CD4-positive, alpha-beta T cell treated with Interleukin-4 for 1 hour (primary cell): ENCODE results near the gene TRAPPC11.

ENCODE experiments used
- DNase-seq, 2 donors: peaks; one replicate each; pipeline ENCODE4 v3.0.0-alpha.2; 2020 to 2022

The TRAPPC11 gene

DNA sequence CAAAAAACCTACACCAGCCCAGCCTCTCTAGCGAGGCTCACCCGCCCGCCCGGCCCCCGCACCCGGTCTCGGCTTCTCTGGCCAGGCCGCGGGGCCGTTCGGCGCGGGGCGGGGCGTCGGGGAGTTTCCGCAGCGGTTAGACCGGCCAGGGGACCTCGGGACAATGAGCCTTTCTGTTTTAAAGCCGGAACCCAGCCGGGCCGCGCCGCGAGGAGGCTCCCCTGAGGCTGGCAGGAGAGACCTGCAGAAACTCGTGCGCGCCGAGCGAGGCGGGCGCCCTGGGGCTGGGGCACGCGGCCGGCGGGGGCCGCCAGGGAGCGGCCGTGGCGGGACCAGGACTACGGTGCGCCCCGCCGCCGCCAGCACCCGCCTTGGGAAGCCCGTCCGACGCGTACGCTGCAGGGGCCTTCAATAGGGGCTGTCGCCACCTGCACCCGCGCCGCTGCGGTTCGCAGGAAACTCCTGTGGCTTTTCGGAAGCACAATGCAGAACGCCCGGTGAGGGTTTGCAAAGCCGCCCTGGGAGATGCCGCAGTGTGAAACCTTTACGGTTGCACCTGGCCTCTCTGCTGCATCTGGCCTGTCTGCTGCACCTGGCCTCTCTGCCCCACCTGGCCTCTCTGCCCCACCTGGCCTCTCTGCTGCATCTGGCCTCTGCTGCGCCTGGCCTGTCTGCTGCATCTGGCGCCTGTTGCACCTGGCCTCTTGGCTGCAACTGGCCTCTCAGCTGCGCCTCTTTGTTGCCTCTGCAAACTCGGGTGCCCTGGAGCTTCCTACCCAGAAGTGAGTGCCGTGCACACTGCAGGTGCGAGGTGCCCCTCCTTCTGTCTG lies 63.9 kb downstream of the TRAPPC11 start:
- peak; percentile 38 to 54 for DNase-seq

DNA sequence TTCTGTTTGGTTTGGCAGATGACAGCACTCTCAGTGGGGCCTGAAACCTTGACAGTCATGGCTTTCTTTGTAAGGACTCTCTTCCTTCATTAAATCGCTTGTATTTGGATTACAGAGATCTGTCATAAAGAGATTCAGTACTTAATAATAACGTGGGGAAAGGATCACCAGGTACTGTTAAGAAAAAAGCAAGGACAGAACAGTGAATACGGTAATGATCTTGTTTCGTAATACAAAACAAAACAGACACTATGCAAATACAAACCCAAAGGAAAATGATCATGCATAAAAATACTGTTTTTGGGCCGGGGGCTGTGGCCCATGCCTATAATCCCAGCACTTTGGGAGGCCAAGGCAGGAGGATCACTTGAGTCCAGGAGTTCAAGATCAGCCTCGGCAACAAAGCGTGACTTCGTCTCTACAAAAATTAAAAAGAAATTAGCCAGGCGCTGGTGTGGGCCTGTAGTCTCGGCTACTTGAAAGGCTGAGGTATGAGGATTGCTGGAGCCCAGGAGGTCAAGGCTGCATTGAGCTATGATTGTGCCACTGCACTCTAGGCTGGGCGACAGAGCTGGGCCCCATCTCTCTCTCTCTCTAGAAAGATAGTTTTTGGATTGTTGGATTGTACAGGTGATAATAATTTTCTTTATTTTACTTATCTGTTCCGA lies 64.6 kb downstream of the TRAPPC11 start:
- DNase-seq, result no peak

DNA sequence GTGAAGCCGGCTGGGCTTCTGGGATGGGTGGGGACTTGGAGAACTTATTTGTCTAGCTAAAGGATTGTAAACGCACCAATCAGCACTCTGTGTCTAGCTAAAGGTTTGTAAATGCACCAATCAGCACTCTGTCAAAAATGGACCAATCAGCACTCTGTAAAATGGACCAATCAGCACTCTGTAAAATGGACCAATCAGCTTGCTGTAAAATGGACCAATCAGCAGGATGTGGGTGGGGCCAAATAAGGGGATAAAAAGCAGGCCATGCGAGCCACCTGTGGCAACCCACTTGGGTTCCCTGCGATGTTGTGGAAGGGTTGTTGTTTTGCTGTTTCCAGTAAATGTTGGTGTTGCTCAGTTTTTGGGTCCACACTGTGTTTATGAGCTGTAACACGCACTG lies 66.5 kb downstream of the TRAPPC11 start:
- peak in 1 of 2 donors; percentile 7 for DNase-seq

DNA sequence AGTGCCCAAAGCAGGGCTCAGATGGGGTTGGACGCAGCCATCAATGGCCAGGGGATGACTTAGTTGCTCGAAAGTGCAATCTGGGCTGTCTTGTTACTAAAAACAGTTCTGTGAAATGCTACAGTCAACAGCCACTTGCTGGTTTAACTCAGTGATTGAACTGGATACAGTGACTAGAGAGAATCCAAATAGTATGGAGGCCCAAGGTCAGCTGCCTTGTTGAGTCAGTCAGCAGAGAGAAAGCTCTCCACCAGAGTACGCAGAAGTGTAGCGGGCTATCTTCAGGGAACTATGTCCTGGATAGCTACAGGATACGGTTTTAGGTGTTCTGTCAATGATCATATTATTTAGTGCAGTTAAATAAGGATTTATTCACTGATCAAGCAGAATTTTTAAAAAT lies 68.4 kb downstream of the TRAPPC11 start:
- DNase-seq, result no peak

- DNase-seq, result no peak
Measured at GRCh38 chr4:183728223-183729068, 69.4 kb downstream of the TRAPPC11 start.

- no peak for DNase-seq
Measured at GRCh38 chr4:183729069-183729406, 69.9 kb downstream of the TRAPPC11 start.

- DNase-seq, result no peak
Measured at GRCh38 chr4:183729430-183730328, 70.6 kb downstream of the TRAPPC11 start.

- no peak for DNase-seq
Measured at GRCh38 chr4:183732296-183732695, 73.2 kb downstream of the TRAPPC11 start.

GRCh38 chr4:183733181-183733580 lies 74.1 kb downstream of the TRAPPC11 start:
- no peak for DNase-seq

DNA sequence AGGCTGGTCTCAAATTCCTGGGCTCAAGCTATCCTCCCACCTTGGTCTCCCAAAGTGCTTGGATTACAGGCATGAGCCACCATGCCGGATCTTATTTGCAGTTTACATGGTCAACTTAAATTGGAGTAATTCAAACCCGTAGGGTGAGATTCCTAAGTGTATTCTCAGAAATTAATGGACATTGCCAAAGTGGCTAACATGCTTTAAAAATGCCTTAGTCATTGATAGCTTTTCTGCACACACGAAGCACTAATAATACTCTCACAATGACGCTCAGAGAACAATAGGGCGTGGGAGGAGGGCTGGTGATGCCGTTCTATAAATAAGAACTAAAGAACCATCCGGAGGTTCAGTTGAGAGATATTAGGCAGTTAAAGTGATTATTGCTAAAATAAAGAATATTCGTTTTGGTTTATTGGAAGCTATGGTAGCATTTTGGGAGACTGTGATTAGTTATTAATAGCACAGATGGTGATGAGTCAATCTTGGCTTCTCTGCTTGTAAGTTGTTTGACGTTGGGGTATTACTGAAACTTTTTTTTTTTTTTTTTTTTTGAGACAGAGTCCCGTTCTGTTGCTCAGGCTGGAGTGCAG lies 79.1 kb downstream of the TRAPPC11 start:
- DNase-seq, result no peak

DNA sequence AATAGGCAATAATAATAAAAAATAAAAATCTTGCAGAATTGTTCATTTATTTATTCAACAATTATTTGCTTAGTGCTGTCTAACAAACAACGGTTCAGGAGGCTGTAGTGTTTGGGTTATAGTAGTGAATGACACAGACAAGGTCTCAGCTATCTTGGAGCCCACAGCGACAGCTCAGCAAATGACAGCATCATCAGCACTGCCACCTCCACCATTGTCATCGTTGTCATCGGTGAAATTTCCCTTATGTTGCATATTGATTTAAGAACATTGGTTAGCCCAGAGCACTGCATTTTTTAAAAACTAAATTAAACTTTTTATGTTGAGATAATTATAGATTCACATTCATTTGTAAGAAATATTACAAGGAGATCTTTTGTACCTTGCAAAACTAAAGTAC lies 79.9 kb downstream of the TRAPPC11 start:
- DNase-seq, result no peak

DNA sequence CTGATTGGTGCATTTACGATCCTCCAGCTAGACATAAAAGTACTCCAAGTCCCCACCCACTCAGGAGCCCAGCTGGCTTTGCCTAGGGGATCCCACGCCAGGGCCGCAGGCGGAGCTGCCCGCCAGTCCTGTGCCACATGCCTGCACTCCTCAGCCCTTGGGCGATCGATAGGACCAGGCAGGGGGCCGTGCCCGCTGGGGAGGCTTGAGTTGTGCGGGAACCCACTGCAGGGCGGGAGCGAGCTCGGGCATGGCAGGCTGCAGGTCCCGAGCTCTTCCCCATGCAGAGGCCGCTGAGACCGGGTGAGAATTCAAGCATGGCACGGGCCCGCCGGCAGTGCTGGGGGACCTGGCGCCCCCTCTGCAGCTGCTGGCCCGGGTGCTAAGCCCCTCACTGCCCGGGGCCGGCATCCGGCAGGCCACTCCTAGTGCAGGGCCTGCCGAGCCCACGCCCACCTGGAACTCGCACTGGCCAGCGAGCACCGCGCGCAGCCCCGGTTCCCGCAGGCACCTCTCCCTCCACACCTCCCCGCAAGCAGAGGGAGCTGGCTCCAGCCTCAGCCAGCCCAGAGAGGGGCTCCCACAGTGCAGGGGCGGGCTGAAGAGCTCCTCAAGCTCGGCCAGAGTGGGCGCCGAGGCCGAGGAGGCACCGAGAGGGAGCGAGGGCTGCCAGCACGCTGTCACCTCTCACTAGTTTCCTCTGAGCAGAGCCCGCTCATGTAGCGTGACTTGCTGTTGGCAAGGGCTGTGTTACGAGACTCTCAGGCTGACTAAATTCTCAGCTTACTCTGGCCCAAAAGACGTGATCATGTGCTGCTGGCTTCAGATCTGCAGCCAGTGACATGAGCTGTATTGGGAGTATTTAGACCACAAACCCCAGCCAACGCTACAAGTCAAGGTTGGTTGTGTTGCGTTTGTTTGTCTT lies 87.5 kb downstream of the TRAPPC11 start:
- no peak for DNase-seq

- DNase-seq, result no peak
Measured at GRCh38 chr4:183747380-183747779, 88.3 kb downstream of the TRAPPC11 start.

- DNase-seq, result no peak
Measured at GRCh38 chr4:183747931-183748670, 89.0 kb downstream of the TRAPPC11 start.

GRCh38 chr4:183751106-183751505 lies 92.0 kb downstream of the TRAPPC11 start:
- no peak for DNase-seq

- no peak for DNase-seq
Measured at GRCh38 chr4:183755596-183755995, 96.5 kb downstream of the TRAPPC11 start.

DNA sequence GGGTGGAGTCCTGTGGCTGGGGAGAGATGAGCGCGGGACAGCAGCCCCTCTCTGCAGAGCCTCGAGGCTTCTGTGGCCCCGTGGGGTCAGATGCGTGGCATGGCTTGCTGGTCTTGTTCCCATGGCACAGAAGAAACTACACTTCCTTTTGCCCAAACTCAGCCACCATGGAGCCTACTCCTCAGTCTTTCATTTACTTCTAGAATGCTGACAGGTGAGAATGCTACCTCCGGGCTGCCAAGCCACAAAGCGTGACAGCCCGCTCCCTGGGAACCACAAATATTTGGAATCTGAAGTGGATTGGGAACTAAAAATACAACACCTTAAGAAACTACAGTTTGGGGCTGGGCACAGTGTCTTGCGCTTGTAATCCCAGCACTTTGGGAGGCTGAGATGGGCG lies 98.0 kb downstream of the TRAPPC11 start:
- DNase-seq, result no peak

GRCh38 chr4:183758061-183758757 lies 99.1 kb downstream of the TRAPPC11 start:
- DNase-seq, result no peak

GRCh38 chr4:183758758-183759447 lies 99.8 kb downstream of the TRAPPC11 start:
- DNase-seq, result no peak
